Osteocyte (in vitro differentiated cells): ENCODE results near the gene SLC50A1. TPM values are rescaled to one million over a fixed set of nuclear protein-coding genes. Genes with fewer than 3 reads are reported as not detected.
"Not testable (repeated sequence)": the region's sequence is repeated elsewhere in the genome, so short reads cannot be mapped to it uniquely, and the experiment has no call there.

Experiments
- DNase-seq: peaks from one replicate; pipeline ENCODE4 v3.0.0; 2021; ENCODE audit warnings: mixed read lengths; ENCODE audit not compliant: unreplicated experiment; ENCODE audit errors: extremely low spot score
- H3K27ac Mint-ChIP-seq: one replicate; pipeline ENCODE4 v1.8.0; 2021; ENCODE audit warnings: mild to moderate bottlenecking, mixed read lengths; ENCODE audit not compliant: unreplicated experiment
- H3K27me3 Mint-ChIP-seq: one replicate; pipeline ENCODE4 v1.8.0; 2021; ENCODE audit warnings: mixed read lengths; ENCODE audit not compliant: unreplicated experiment
- H3K36me3 Mint-ChIP-seq: one replicate; pipeline ENCODE4 v1.8.0; 2021; ENCODE audit warnings: mixed read lengths; ENCODE audit not compliant: unreplicated experiment
- H3K4me1 Mint-ChIP-seq: one replicate; pipeline ENCODE4 v1.8.0; 2021; ENCODE audit warnings: mixed read lengths; ENCODE audit not compliant: unreplicated experiment
- H3K4me3 Mint-ChIP-seq: one replicate; pipeline ENCODE4 v1.8.0; 2021; ENCODE audit warnings: mild to moderate bottlenecking, moderate library complexity, mixed read lengths; ENCODE audit not compliant: unreplicated experiment
- H3K9me3 Mint-ChIP-seq: one replicate; pipeline ENCODE4 v1.8.0; 2021; ENCODE audit warnings: mixed read lengths; ENCODE audit not compliant: unreplicated experiment
- CTCF ChIP-seq: fragments of 200-600 bp; sonication (generic); IDR thresholded peaks from 2 replicates; pipeline ENCODE4 v1.5.0; 2021; ENCODE audit warnings: antibody characterized with exemption, mild to moderate bottlenecking, moderate library complexity
- total RNA-seq: library from RNA; stranded (reverse); gene quantifications from 2 replicates; pipeline ENCODE4 v1.2.1, GENCODE V29; 2021

Gene SLC50A1
- total RNA-seq, 1 donor from 2014 or later: 26.5 TPM

GRCh38 chr1:155141749-155142148 is 6.1 kb downstream of the SLC50A1 start:
- Mint-ChIP-seq H3K4me3 (no peak overlapping the region), H3K4me1 (peaks cover 30% of the 10 kb centered on the region), H3K9me3 (no peaks in the 10 kb centered on the region), H3K27me3 (peaks cover 24% of the 10 kb centered on the region), H3K36me3 (peaks cover 3% of the 10 kb centered on the region), H3K27ac (no peak overlapping the region)
- no peak for DNase-seq
- TF ChIP-seq CTCF: no peak

- Mint-ChIP-seq H3K4me3 (no peak overlapping the region), H3K27ac (no peak overlapping the region), H3K4me1 (peaks cover 2% of the 10 kb centered on the region), H3K27me3 (peaks cover 48% of the 10 kb centered on the region), H3K9me3 (no peaks in the 10 kb centered on the region), H3K36me3 (no peaks in the 10 kb centered on the region)
- DNase-seq: no peak
- TF ChIP-seq CTCF: no peak
Measured at GRCh38 chr1:155145491-155145890, 9.8 kb downstream of the SLC50A1 start.

GRCh38 chr1:155155996-155156643 is 20.5 kb downstream of the SLC50A1 start:
- DNase-seq, H3K4me1 Mint-ChIP-seq, H3K9me3 Mint-ChIP-seq, H3K27ac Mint-ChIP-seq, H3K36me3 Mint-ChIP-seq, H3K4me3 Mint-ChIP-seq: not testable (repeated sequence)
- peaks cover 30% of the 10 kb centered on the region for H3K27me3 Mint-ChIP-seq

- Mint-ChIP-seq H3K9me3 (peaks cover 5% of the 10 kb centered on the region), H3K27me3 (peaks cover 22% of the 10 kb centered on the region), H3K4me3 (no peak overlapping the region), H3K4me1 (no peaks in the 10 kb centered on the region), H3K36me3 (no peaks in the 10 kb centered on the region), H3K27ac (no peak overlapping the region)
- TF ChIP-seq CTCF: no peak
- no peak for DNase-seq
Measured at GRCh38 chr1:155158991-155159390, 23.3 kb downstream of the SLC50A1 start.

- no peak for DNase-seq
- no peak overlapping the region for H3K4me3 Mint-ChIP-seq
- H3K9me3 Mint-ChIP-seq: peaks cover 4% of the 10 kb centered on the region
- TF ChIP-seq CTCF: no peak
- peaks cover 15% of the 10 kb centered on the region for H3K27me3 Mint-ChIP-seq
- no peaks in the 10 kb centered on the region for H3K36me3 Mint-ChIP-seq
- no peaks in the 10 kb centered on the region for H3K4me1 Mint-ChIP-seq
- no peak overlapping the region for H3K27ac Mint-ChIP-seq
Measured at GRCh38 chr1:155160128-155160527, 24.5 kb downstream of the SLC50A1 start.

- H3K9me3 Mint-ChIP-seq, DNase-seq, H3K36me3 Mint-ChIP-seq, H3K4me3 Mint-ChIP-seq, H3K4me1 Mint-ChIP-seq, H3K27ac Mint-ChIP-seq, H3K27me3 Mint-ChIP-seq: not testable (repeated sequence)
Measured at GRCh38 chr1:155162631-155163030, 27.0 kb downstream of the SLC50A1 start.

GRCh38 chr1:155163785-155164184 is 28.1 kb downstream of the SLC50A1 start:
- not testable (repeated sequence) for DNase-seq, H3K36me3 Mint-ChIP-seq, H3K4me3 Mint-ChIP-seq, H3K27ac Mint-ChIP-seq, H3K9me3 Mint-ChIP-seq, H3K27me3 Mint-ChIP-seq, H3K4me1 Mint-ChIP-seq

- not testable (repeated sequence) for H3K36me3 Mint-ChIP-seq, DNase-seq, H3K4me1 Mint-ChIP-seq, H3K4me3 Mint-ChIP-seq, H3K27me3 Mint-ChIP-seq, H3K9me3 Mint-ChIP-seq, H3K27ac Mint-ChIP-seq
Measured at GRCh38 chr1:155164625-155165024, 29.0 kb downstream of the SLC50A1 start.
